Measurements from ENCODE around the gene MAP2K6.

DNA sequence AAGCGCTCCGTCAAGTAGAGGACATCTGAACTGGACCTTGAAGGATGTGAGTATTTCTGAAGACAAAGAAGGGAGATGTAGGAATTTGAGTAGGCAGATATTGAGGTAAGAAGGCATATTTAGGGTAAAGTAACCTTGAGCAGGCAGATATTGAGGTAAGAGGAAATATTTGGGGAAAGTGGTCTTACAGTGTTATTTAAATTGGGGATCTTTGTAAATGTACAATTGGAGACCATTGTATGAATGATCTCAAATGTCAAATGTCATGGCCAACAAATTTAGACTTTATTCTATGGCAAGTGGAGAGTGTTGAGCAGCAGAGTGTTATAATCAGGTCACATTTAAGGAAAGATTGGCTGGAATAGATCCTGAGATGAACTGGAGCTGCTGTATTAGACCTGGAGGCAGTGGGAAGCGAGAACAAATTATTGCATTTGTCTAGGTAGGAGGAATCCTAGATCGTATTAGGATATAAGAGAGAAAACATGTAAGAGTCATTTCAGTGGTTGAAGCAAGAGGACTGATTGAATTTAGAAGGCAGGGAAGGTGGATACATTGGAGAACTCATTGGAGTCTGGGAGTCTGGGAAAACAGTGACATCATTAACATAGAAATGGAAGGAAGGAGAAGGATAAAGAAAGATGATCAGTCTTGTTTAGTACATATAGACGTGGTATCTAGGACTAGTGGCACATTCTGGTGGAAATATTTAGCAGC lies 165.6 kb downstream of the MAP2K6 start:
- TF ChIP-seq, protein P1, sequence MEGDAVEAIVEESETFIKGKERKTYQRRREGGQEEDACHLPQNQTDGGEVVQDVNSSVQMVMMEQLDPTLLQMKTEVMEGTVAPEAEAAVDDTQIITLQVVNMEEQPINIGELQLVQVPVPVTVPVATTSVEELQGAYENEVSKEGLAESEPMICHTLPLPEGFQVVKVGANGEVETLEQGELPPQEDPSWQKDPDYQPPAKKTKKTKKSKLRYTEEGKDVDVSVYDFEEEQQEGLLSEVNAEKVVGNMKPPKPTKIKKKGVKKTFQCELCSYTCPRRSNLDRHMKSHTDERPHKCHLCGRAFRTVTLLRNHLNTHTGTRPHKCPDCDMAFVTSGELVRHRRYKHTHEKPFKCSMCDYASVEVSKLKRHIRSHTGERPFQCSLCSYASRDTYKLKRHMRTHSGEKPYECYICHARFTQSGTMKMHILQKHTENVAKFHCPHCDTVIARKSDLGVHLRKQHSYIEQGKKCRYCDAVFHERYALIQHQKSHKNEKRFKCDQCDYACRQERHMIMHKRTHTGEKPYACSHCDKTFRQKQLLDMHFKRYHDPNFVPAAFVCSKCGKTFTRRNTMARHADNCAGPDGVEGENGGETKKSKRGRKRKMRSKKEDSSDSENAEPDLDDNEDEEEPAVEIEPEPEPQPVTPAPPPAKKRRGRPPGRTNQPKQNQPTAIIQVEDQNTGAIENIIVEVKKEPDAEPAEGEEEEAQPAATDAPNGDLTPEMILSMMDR (IDR thresholded peaks at IDR 0.05): no peak
- no peak for TF ChIP-seq POLR2A (IDR thresholded peaks at IDR 0.05)
